ENCODE results near the gene RAB40B.
"Not testable (repeated sequence)": the region's sequence is repeated elsewhere in the genome, so short reads cannot be mapped to it uniquely, and the experiment has no call there.

GRCh38 chr17:82654611-82655010 lies 43.9 kb downstream of the RAB40B start:
- TF ChIP-seq, protein P1, sequence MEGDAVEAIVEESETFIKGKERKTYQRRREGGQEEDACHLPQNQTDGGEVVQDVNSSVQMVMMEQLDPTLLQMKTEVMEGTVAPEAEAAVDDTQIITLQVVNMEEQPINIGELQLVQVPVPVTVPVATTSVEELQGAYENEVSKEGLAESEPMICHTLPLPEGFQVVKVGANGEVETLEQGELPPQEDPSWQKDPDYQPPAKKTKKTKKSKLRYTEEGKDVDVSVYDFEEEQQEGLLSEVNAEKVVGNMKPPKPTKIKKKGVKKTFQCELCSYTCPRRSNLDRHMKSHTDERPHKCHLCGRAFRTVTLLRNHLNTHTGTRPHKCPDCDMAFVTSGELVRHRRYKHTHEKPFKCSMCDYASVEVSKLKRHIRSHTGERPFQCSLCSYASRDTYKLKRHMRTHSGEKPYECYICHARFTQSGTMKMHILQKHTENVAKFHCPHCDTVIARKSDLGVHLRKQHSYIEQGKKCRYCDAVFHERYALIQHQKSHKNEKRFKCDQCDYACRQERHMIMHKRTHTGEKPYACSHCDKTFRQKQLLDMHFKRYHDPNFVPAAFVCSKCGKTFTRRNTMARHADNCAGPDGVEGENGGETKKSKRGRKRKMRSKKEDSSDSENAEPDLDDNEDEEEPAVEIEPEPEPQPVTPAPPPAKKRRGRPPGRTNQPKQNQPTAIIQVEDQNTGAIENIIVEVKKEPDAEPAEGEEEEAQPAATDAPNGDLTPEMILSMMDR (IDR thresholded peaks at IDR 0.05; ENCODE audit: low read length), result not testable (repeated sequence)
- not testable (repeated sequence) for TF ChIP-seq EZH2 (optimal IDR thresholded peaks at IDR 0.05; ENCODE audit: low read depth, low read length); EZH2phosphoT487 (IDR thresholded peaks at IDR 0.05; ENCODE audit: low read length)
